GM19328 (cell line): ENCODE results near the gene KHDC3L.

Source experiments
- ATAC-seq: cut with Tn5 transposase; IDR thresholded peaks from one replicate; pipeline ENCODE4 v1.9.1; 2021; ENCODE audit warnings: mild to moderate bottlenecking, moderate library complexity; ENCODE audit not compliant: unreplicated experiment

KHDC3L gene, protein sequence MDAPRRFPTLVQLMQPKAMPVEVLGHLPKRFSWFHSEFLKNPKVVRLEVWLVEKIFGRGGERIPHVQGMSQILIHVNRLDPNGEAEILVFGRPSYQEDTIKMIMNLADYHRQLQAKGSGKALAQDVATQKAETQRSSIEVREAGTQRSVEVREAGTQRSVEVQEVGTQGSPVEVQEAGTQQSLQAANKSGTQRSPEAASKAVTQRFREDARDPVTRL

DNA sequence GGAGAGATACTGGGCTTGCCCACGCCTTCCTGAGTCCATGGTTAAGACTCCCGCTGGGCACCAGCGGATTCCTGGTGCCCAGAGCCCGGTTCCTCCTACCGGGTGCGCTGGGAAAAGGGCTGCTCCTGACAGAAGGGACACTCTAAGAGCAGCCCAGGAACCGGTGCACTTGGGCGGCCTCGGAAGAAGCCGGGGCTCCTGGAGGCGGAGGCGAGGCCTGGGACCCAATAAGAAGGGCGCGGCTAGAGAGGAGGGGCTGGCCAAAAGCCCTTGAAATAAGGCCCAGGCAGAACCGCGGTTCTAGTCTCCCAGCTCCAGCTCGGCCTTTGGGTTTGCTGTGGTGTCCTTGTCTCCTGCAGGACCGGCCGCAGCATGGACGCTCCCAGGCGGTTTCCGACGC, at the start of gene KHDC3L:
TSS of gene KHDC3L (plus strand) at position 301 of the 400 bp plus-strand sequence. CDS start at position 373, 72 bp downstream.
- no peak for ATAC-seq

DNA sequence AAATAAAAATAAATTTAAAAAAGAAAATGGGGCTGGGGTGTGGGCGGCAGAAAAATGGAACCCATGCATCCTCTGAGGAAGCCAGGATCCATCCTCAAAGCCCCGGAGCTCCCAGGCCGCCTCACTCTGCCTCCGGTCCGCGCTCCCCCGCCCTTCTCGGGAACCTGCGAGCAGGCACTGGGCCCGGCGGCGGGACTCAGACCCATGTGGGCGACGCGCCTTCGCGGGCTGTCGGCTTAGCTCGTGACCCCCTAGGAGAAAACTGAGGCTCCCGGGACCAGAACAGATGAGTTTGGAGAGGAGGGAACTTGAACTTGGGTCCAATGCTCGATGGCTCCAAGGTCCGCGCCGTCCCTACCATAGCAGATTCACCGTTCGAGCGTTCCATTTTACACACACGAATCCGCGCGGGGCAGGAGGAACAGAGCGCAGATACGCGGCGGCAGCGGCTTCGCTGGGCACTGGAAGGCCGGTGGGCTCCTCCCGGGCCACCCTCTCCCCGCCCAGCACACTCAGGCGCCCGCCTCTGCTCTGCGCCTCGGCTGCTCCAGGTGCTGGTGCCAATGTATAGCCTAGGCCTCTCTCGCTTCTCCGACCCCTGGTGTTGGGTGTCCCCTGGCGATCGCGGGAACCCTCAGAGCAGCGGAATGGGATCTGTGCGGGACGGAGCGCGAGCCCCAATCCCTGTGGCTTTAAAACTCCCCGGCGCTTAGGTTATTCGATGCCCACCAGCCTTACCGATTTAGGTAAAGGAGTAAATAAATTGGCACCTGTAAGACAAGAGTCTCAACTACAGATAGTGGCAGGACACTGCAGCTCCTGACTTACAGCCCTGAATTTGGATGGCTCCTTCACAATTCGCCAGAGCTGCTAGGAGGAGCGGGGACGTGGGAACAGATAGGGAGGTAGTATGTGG, 47.6 kb upstream of the KHDC3L start:
- ATAC-seq, result no peak

DNA sequence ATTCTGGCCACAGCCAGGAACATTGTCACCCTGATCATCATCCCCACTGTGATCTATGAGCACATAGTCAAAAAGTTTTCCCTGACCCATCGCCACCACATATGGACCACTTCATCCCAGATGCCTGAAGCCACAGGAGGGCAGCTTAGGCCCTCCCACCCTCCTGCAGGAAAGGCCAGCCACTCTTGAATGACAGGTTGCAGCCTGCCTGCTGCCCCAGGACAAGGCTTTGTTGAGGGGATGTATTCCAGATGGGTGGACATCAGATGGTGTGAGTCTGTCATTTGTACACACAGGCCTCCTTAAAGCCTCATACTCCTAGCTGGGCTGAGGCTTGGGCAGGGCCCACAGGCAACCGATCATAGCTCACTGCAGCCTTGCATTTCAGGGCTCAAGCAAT, 39.1 kb upstream of the KHDC3L start:
- no peak for ATAC-seq

DNA sequence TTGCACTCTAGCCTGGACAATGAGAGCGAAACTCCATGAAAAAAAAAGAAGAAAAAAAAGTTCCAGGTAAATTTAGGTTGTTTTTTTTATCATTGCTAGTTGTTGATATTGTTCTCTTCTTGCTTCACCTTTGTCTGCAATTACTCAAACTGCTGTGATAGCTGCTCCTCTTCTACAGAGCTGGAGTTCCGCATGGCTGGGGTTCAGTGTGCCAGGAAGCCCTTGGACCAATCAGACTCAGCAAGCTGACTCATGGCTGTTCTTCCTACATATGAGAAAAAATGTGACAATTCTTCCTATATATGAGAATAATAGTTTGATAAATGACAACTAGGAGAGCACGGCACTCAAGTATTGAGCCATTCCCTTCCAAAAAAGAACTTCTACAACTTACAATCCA, 36.8 kb upstream of the KHDC3L start:
- no peak for ATAC-seq

DNA sequence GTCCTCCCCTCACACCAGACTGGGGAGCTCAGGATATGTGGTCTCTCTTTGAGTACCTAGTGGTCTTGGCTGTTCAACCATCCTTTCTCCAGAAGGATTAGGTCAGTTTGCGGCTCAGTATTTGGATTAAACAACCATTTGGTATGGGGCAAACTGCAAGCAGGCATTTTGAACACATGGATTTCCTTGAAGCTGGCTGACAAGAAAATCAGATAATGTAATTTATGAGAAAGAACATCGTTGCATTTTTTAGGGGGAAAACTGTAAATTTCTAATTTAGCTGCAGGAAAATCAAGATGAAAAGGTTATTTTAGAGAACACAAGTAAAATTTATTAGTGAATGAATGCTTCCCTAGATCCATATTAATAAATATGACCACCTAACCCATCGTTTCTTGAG, 33.7 kb upstream of the KHDC3L start:
- ATAC-seq, result no peak

DNA sequence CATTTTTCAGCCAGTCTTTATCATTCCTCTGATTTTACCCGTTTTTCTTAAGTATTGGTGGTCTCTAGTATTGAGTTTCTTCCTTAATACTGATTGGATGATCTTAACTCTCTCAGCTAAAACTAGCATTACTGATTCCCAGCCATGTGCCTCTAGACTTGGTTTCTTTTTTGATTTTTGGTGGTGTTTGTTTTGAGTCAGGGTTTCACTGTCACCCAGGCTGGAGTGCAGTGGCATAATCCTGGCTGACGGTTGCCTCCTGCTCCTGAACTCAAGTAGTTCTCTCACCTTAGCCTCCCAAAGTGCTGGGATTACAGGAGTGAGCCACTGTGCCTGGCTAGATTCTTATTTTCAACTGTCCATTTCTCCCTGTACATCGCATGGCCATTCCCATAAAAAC, 33.3 kb upstream of the KHDC3L start:
- ATAC-seq, result no peak

DNA sequence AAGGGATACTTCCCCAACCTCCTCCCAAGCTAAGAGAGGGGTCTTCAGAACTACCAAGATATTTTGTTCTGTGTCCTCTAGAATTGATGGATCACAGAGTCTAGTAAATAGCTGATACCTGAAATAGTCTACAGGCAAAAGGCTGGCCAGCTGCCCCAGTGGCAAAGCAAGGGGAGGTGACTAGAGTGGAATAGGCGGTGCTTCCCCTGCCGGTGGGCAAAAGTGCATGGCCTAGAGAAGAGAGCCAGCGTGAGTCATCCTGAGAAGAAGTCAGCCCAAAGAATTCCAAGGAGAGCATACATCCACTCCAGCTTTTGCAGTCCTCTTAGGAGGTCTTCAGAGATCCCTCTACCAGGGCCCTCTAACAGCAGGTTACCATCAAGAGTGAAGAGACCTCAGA, 23.1 kb upstream of the KHDC3L start:
- no peak for ATAC-seq

DNA sequence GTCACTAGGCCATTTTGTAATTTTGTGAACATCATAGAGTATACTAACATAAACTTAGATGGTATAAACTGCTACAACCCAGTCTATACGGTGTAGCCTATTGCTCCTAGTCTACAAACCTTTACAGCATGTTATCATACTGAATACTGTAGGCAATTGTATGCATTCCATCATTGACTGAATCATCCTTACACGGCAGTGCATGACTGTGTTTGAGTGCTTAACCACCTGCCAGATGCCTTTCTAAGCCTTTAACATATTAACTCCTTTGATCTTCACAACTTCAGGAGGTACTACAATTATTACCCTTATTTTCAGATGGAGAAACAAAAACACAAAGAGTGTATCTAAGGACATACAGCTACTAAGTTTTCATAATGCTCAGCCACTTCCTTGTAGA, 22.4 kb upstream of the KHDC3L start:
- ATAC-seq, result no peak

DNA sequence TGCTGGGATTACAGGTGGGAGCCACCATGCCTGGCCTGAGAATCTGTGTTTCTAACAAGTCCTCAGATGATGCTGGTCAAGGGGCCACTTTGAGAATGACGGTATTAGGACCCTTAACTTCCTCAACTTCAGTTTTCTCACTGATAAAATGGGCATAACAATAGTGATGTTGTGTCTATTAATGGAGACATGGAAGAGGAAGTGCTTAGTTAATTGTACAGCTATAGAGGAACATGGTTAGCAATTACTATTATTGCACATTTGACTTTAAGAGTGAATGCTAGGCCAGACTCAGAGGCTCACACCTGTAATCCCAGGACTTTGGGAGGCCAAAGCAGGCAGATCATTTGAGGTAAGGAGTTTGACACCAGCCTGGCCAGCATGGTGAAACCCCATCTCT, 21.1 kb upstream of the KHDC3L start:
- ATAC-seq, result no peak

DNA sequence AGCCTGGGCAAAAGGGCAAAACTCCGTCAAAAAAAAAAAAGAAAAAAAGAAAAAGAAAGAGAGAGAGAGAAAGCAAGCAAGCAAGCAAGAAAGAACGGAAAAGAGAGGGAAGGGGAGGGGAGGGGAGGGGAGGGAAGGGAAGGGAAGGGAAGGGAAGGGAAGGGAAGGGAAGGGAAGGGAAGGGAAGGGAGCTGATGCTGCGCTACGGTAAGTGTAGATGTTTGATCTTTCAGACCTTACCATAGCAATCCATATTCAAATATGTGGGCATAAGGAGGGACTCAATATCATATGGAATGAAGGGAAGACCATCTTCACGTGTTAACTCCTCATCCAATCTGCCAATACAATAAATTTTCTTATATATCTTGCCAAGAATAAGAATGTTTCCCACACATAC, 20.3 kb upstream of the KHDC3L start:
- ATAC-seq, result no peak

DNA sequence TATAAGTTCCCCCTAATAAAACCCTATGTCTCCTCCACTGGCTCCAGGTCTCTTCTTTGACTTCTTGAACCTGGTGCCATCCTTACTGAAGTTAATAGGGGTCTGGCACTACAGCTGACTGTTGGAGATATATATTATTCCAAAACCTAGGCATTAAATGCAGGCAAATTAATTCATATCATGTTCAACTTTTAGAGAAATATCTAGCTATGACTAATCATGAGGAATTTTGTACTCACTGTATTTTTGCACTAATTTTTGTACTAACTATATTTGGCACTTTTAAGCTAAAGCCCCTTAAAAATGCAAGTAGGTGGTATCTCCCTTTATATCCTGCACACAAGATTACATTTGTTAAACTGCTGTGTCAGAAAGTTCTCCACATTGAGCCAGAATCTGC, 19.3 kb upstream of the KHDC3L start:
- no peak for ATAC-seq

DNA sequence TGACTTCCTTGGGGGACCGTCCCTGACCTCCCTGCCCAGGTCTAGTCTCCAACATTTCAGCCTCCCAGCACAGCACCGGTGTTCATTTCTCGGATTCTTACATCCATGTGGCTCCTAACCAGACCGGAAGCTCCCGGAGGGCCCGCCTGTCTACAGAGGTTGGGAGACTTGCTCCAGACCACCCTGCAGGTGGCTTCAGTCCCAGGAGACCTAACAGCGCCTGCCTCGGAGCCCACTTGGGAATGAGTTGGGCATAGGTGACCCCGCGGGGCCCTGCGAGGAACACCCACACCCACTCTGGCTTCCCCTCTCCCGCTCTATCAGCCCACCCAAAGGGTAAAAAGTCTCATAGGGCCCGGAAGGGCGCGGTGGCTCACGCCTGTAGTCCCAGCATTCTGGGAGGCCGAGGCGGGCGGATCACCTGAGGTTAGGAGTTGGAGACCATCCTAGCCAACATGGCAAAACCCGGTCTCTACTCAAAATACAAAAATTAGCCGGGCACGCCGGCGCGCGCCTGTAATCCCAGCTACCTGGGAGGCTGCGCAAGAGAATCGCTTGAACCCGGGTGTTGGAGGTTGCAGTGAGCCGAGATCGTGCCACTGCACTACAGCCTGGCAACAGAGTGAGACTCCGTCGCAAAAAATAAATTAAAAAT, 13.8 kb upstream of the KHDC3L start:
- ATAC-seq, result no peak

DNA sequence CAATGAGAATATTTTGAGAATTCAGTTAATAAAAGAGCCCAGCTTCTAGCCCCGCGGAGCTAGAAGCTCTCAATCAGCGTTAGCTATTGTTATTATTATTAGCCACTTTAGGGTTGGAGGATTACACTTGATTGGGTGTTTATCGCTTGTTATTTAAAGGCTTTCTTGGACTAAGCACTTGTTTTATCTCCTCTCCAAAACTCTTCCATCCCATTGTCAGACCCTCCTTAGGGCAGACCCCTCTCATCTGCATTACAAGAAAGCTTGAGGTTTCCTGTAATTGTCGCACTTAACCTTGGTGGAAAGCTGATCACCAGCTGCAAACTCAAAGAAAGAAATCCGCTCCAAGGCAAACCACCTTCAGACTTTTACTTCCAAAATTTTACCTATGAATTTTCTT, 13.1 kb upstream of the KHDC3L start:
- no peak for ATAC-seq

DNA sequence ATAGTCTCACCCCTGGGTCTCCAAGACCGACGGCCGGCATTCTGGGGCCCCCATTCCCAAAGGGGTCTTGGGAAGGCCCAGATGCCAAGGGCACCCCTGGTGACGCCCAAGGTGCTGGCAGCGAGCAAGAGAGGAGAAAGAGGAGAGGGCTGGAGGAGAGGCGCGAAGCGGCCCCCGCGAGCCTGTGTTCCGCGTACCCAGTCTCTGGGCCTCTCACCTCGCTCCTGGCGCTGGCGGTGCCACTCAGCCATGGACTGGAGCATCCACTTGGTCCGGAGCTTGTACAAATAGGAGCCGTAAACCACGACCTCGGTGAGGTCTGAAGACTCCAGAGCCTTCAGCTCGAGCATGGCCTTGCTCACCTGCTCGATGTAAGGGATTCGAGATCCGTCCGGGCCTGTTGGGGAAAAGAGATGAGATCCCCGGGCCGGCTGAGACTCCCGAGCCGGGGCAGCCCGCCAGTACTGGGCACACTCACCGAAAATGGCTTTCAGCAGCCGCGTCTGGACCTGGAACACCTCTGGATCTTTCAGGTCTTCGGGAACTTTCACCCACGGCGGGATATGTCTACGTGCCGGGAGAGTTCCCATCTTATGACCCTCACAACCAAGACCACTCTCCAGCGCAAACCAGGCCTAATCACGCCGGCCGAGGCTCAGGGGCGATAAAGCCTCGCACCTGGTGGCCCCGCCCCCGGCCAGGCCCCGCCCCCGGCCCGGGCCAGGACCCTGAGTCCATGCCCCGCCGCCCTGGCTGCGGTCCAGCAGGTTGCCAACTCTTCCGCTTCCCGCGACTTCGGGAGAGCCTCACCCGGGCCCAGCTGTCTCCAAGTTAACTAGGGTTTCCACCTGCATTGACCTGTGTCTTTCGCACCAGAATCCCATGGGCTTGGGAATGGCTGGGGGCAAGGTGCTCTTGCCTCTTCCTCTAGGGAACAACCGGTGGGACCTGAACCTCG, 8.5 kb upstream of the KHDC3L start, which contains the start of gene DPPA5:
TSS of gene DPPA5 (minus strand) at position 641 of the 958 bp plus-strand sequence. CDS start at position 590, 51 bp downstream.
- no peak for ATAC-seq

DNA sequence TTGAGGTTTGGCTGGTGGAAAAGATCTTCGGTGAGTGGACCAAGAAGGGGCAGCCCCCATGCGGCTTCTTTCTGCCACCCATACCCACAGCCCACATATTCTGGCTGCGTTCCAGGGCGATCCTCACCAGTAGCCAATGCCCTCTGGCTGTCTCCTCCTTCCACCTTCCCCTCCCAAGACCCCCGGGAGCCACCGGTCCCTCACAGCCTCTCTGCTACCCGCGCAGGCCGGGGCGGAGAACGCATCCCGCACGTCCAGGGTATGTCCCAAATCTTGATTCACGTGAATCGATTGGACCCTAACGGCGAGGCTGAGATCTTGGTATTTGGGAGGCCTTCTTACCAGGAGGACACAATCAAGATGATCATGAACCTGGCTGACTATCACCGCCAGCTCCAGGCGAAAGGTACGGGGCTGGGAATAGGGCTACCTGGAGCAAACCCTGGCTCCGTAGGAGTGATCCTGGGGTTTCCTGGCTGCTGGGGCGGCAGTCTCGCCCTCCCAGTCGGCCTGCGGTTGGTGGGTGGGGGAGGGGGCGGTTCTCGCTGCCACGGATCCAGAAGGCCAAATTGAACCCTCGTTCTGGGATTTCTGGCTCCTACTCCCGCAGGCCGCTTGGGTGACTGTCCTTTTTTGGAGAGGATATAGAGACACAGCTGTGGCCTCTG, 545 bp downstream of the KHDC3L start:
- no peak for ATAC-seq

DNA sequence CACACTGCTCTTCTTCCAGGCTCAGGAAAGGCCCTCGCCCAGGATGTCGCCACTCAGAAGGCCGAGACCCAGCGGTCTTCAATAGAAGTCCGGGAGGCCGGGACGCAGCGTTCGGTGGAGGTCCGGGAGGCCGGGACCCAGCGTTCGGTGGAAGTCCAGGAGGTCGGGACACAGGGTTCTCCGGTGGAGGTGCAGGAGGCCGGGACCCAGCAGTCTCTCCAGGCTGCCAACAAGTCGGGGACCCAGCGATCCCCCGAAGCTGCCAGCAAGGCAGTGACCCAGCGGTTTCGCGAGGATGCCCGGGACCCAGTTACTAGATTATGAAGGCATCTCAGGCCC, 1.0 kb downstream of the KHDC3L start:
- ATAC-seq, result no peak

DNA sequence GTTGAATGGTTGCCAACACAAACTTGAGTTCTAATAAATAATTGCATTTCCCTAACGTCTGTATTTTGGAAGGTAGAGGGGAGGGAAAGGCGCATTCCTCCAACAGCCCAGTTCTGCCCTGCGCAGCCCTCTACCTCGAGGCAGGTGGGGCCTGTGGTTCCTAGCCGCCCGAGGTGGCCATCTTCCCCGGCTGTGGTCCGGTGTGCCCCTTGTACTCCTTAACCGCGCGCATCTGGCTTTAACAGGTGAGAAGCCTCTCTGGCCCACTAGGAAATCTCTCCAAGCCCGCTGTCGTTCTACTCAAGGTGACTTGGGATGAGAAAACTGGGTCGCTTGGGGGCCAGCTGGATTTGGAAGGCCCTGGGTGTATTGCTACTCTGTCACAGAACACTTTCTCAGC, 1.7 kb downstream of the KHDC3L start:
- no peak for ATAC-seq

DNA sequence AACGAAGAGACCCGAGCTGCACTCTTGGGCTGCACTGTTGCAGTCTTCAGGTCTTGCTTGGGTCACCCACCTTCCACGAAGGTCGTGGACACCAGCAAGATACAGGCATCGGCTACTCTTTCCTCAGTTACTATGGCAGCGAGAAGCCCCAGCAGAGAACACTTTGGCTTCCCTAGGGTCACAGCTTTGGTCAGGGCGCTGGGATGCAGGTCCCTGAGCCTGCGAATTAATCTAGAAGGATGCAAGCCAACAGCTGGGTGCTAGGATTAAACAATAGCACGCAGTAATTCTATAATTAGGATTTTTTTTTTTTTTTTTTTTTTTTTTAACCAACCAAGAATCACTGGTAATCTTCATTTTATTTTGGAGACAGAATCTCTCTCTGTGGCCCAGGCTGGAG, 2.1 kb downstream of the KHDC3L start:
- no peak for ATAC-seq

DNA sequence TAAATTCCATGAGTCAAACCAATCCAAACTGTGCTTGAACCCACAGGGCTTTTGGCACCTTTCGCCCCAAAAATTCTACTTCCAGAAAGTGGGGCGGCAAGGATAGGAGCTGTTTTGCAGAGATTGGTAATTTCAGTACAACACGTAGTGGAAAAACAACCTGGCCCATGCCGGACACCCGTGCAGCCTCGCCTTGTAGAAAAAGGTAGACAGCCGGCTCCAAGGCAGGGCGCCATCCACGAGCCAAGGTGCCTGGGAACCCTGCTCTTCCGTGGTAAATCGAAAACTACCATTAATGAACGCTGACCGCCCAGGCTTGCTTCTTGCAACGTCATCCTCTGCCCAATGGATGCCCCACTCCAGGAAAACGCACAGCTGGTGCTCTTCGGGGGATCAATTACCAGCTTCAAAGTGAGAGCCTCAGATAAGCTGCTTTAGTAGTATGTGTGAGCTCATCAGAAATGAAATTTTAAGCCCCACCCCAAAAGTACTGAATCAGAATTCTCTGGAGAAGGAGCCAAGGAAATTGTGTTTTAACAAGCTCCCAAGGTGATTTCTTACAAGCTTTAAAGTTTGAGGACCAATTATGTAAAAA, 5.4 kb downstream of the KHDC3L start:
- no peak for ATAC-seq

DNA sequence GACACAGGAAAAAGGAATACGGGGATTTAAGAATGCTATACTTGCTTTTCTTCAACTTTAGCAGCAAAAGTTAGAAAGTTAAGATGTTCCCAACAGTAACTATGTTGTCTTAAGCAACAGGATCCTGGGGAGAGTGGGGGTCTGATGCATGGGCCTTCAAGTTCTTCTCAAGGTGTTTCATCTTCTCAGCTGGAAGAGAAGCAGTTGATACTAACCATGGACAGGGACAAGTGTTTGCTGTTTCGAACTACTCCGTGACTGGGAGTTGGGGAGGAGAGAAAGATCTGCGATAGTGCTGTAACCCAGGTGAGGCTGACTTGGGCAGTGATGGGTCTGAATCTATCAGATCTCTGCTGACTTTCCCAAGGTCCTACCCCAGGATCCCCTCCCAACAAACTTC, 6.2 kb downstream of the KHDC3L start:
- no peak for ATAC-seq
